GM12878 (cell line): ENCODE measurements around the gene YEATS2. TPM values are rescaled to one million over a fixed set of nuclear protein-coding genes. Genes with fewer than 3 reads are reported as not detected.

Experiments used
- ATAC-seq: fragments of 200-7000 bp; cut with Tn5 transposase; 3 replicates; pipeline ENCODE4 v1.9.1; 2020; ENCODE audit warnings: mild to moderate bottlenecking, moderate library complexity
- BruUV-seq: library from RNA; stranded (reverse); fragments of 400-500 nt; replicated peaks from 2 replicates; lab custom pipeline; 2021; lab: Mats Ljungman, UMichigan
- CTCF ChIA-PET: fragments of 300-600 bp; sonication (Branson Sonifier 250); formaldehyde crosslinking; extraction: SDS; loops from one replicate; lab custom pipeline; 2021; ENCODE audit warnings: inconsistent platforms; lab: Yijun Ruan, JAX
- POLR2A ChIA-PET: fragments of 350-600 bp; formaldehyde crosslinking; extraction: SDS; loops from one replicate; lab custom pipeline; 2021; ENCODE audit warnings: inconsistent platforms; lab: Charles Lee
- RAD21 ChIA-PET: fragments of 300-600 bp; sonication (Branson Sonifier 250); formaldehyde crosslinking; loops from one replicate; lab custom pipeline; 2023; ENCODE audit warnings: antibody characterized with exemption; ENCODE audit not compliant: unreplicated experiment; lab: Charles Lee
- SMC1A ChIA-PET: fragments of 300-600 bp; sonication (Branson Sonifier 250); formaldehyde crosslinking; loops from one replicate; lab custom pipeline; 2023; ENCODE audit not compliant: unreplicated experiment, uncharacterized antibody; lab: Charles Lee
- DNase-seq: peaks from one replicate; pipeline ENCODE4 v3.0.0-alpha.2; 2011; ENCODE audit warnings: low read depth, low spot score
- FAIRE-seq: peaks from 3 replicates; lab custom pipeline; 2011; peaks lifted over from hg19 to GRCh38; lab: Jason Lieb, UNC
- H2AFZ ChIP-seq: 2 replicates; pipeline ENCODE4 v1.6.0; 2011; ENCODE audit warnings: low read depth, low read length, control low read depth; ENCODE audit not compliant: control insufficient read depth
- H3K27ac ChIP-seq: 2 replicates; pipeline ENCODE4 v1.5.1; 2011; ENCODE audit warnings: control low read depth; ENCODE audit not compliant: control insufficient read depth, insufficient read depth
- H3K27me3 ChIP-seq, 2 experiments: replicated peaks in 1 of 2; 2 replicates each; pipeline versions ENCODE4 v1.6.0 to v1.6.1; 2011; ENCODE audit warnings: low read length in 1 of 2; ENCODE audit not compliant: control insufficient read depth in 2 of 2, insufficient read depth in 2 of 2
- H3K36me3 ChIP-seq, 2 experiments: 2 replicates each; pipeline ENCODE4 v1.5.1; 2011; ENCODE audit warnings: low read length in 1 of 2; ENCODE audit not compliant: control insufficient read depth in 2 of 2, insufficient read depth in 2 of 2
- H3K4me1 ChIP-seq: 2 replicates; pipeline ENCODE4 v1.6.1; 2011; ENCODE audit warnings: mild to moderate bottlenecking, low read length, moderate library complexity, mixed read lengths; ENCODE audit not compliant: control insufficient read depth, insufficient read depth
- H3K4me2 ChIP-seq: 2 replicates; pipeline ENCODE4 v1.6.0; 2011; ENCODE audit warnings: control low read depth; ENCODE audit not compliant: control insufficient read depth, insufficient read depth
- H3K4me3 ChIP-seq: fragments of 200-600 bp; sonication (generic); 2 replicates; pipeline ENCODE4 v1.5.1; 2016
- H3K79me2 ChIP-seq: 2 replicates; pipeline ENCODE4 v1.6.0; 2011; ENCODE audit warnings: low read length; ENCODE audit not compliant: control insufficient read depth, insufficient read depth
- H3K9ac ChIP-seq: 2 replicates; pipeline ENCODE4 v1.8.0; 2011; ENCODE audit warnings: low read length, control low read depth, mixed read lengths; ENCODE audit not compliant: control insufficient read depth, insufficient read depth
- H3K9me3 ChIP-seq: replicated peaks from 3 replicates; pipeline ENCODE4 v1.5.1; 2011; ENCODE audit warnings: mild to moderate bottlenecking, low read length; ENCODE audit not compliant: control insufficient read depth, insufficient read depth
- H4K20me1 ChIP-seq: 2 replicates; pipeline ENCODE4 v1.6.0; 2011; ENCODE audit not compliant: control insufficient read depth, insufficient read depth
- BRCA1 ChIP-seq: IDR thresholded peaks from 2 replicates; pipeline ENCODE4 v1.6.1; 2011; ENCODE audit warnings: low read depth, low read length, improper control_type of control experiment
- CBX5 ChIP-seq: sonication (generic); IDR thresholded peaks from 2 replicates; pipeline ENCODE4 v1.6.1; 2016; ENCODE audit warnings: low read depth, moderate library complexity, mild to moderate bottlenecking, inconsistent platforms
- CEBPZ ChIP-seq: fragments of 150-350 bp; IDR thresholded peaks from 2 replicates; pipeline ENCODE4 v1.6.1; 2016; ENCODE audit warnings: low read depth, low read length
- CREM ChIP-seq: IDR thresholded peaks from 2 replicates; pipeline ENCODE4 v1.6.1; 2014; ENCODE audit warnings: antibody characterized with exemption, low read depth
- KLF5 ChIP-seq: fragments of 450-650 bp; IDR thresholded peaks from 2 replicates; pipeline ENCODE4 v1.6.1; 2014; ENCODE audit warnings: mild to moderate bottlenecking; ENCODE audit not compliant: partially characterized antibody
- NR2C2 ChIP-seq: IDR thresholded peaks from 2 replicates; pipeline ENCODE4 v1.6.1; 2011; ENCODE audit warnings: borderline replicate concordance, low read depth; ENCODE audit not compliant: control insufficient read depth, insufficient read length
- RFX5 ChIP-seq: IDR thresholded peaks from 2 replicates; pipeline ENCODE4 v1.6.1; 2011; ENCODE audit warnings: low read depth, low read length, improper control_type of control experiment
- SMAD1 ChIP-seq: fragments of 450-650 bp; IDR thresholded peaks from 2 replicates; pipeline ENCODE4 v1.6.1; 2018; ENCODE audit warnings: mild to moderate bottlenecking, low read depth; ENCODE audit not compliant: partially characterized antibody
- SMC3 ChIP-seq: IDR thresholded peaks from 2 replicates; pipeline ENCODE4 v1.6.1; 2011; ENCODE audit warnings: low read length, improper control_type of control experiment, borderline replicate concordance
- TCF12 ChIP-seq: IDR thresholded peaks from 2 replicates; pipeline ENCODE4 v1.6.1; 2011; ENCODE audit warnings: low read depth, mild to moderate bottlenecking, low read length
- TCF7 ChIP-seq: IDR thresholded peaks from 2 replicates; pipeline ENCODE4 v1.6.1; 2014; ENCODE audit warnings: antibody characterized with exemption, borderline replicate concordance
- YY1 ChIP-seq: IDR thresholded peaks from 2 replicates; pipeline ENCODE4 v1.6.1; 2011; ENCODE audit warnings: low read depth, mild to moderate bottlenecking, low read length
- ZNF217 ChIP-seq: fragments of 450-650 bp; IDR thresholded peaks from 2 replicates; pipeline ENCODE4 v1.6.1; 2017; ENCODE audit warnings: antibody characterized with exemption, mild to moderate bottlenecking
- ZNF384 ChIP-seq: IDR thresholded peaks from 2 replicates; pipeline ENCODE4 v1.6.1; 2012; ENCODE audit warnings: low read depth, mild to moderate bottlenecking, low read length, improper control_type of control experiment, borderline replicate concordance
- WGBS: methylation state at CpG from one replicate; pipeline ENCODE4 v1.1.6; 2016; ENCODE audit warnings: low lambda C conversion rate; ENCODE audit not compliant: insufficient replicate concordance, insufficient coverage; ENCODE audit errors: missing lambda C conversion rate; 5-methylcytosine and 5-hydroxymethylcytosine counted together
- in situ Hi-C: fragments of 300-500 bp; cut with MboI; formaldehyde crosslinking; loops from 9 replicates; pipeline ENCODE4 v1.14.3; 2018; ENCODE audit warnings: mixed read lengths
- intact Hi-C: fragments of 100-400 bp; cut with micrococcal nuclease; formaldehyde crosslinking; loops from one replicate; pipeline ENCODE4 v1.14.2; 2022; ENCODE audit not compliant: unreplicated experiment
- polyA plus RNA-seq, 11 experiments: library from polyadenylated mRNA; depleted of rRNA in 4 of 11; unstranded in 6 of 11; stranded (reverse) in 5 of 11; fragments of >200 nt; fragmentation: Nextera tagmentation in 4 of 11; fragmentation: Illumina TruSeq in 1 of 11; extraction: Ambion mirVana in 4 of 11; extraction: Trizol in 1 of 11; gene quantifications; 1 replicate in 1 of 11; 2 replicates in 10 of 11; pipeline versions ENCODE4 v1.2.1 to v1.2.3, GENCODE V29; 2011 to 2016; ENCODE audit warnings: inconsistent platforms in 2 of 11, missing spikeins in 2 of 11, low read depth in 1 of 11
- total RNA-seq, 4 experiments: library from RNA; depleted of rRNA in 3 of 4; stranded (reverse); fragments of >200 nt in 3 of 4; fragmentation: Illumina TruSeq in 1 of 4; extraction: Trizol in 1 of 4; gene quantifications; 2 replicates each; pipeline versions ENCODE4 v1.2.1 to v1.2.3, GENCODE V29; 2013 to 2021
- TF ChIP-seq, protein P1 (sequence below): fragments of 450-650 bp; IDR thresholded peaks from 2 replicates; pipeline ENCODE4 v1.6.1; 2017; ENCODE audit warnings: mild to moderate bottlenecking, low read depth, inconsistent platforms; ENCODE audit not compliant: poor library complexity, severe bottlenecking
- TF ChIP-seq, protein P2 (sequence below): fragments of 450-650 bp; IDR thresholded peaks from 2 replicates; pipeline ENCODE4 v1.6.1; 2017; ENCODE audit warnings: low read depth, mild to moderate bottlenecking, moderate library complexity

The YEATS2 gene
- total and polyA plus RNA-seq, 10 of the 15 experiments (the other 5 are each of a cell fraction or from before 2014, with no cell fraction given): 1.9 to 65.3 (median 25.8) TPM

DNA sequence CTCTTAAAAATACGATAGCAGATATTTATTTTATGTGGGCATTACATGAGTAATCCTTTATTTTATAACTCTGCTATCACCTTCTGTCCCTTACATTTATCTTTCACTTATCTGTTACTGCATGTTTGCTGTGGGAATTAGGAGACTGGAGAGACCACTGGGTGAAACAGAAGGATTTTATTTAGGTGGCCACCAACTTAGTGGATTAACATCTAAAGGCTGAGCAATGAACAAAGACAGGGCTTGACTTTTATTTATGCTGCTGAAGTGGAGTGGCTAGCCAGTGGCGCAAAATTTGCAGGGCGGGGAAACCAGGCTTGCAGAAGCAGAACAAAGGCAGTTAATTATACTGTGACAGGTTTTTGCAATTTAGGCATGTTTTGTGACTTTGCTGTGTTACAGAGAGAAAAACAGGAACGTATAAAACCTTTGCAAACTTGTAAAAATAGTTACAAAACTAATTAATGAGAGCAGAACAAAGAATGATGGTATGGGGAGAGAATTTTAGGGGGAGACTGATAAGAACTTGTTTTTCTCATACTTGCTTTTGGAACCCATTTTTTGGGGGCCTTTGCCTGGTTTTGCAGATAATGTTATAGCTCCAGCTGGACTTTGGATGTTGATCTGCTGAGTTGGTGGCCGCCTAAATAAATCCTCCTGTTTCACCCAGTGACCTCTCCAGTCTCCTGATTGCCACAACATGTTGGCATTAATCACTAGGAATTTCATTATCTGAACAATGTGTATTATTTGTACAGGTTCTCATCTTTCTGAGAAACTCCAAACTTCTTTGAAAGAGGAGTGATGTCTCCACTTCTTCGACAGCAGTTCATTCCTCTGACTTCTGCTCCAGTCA, 44.2 kb upstream of the YEATS2 start:
- Histone ChIP-seq H3K4me1 (no peaks in the 10 kb centered on the region), H3K9ac (no peak overlapping the region), H3K4me2 (no peak overlapping the region), H3K27ac (no peak overlapping the region), H3K4me3 (no peak overlapping the region), H3K9me3 (peaks cover 6% of the 10 kb centered on the region; the same call in 2 of the 3 replicates), H4K20me1 (no peaks in the 10 kb centered on the region), H3K27me3 (no peaks in the 10 kb centered on the region), H3K36me3 (no peaks in the 10 kb centered on the region), H2AFZ (no peak overlapping the region), H3K79me2 (no peaks in the 10 kb centered on the region)
- intact Hi-C loops (no loop called here), in situ Hi-C loops (no loop called here)
- ChIA-PET SMC1A (interaction anchor here (1.3 to 1.5 kb wide), 2 partner anchors 22 to 44 kb away, joined by 4 to 5 read pairs; partner anchors contain the start of gene YEATS2), POLR2A (interaction anchor here (0.6 kb wide), 2 partner anchors 12 to 682 kb away, joined by 3 to 8 read pairs; no protein-coding TSS in a partner anchor), CTCF (interaction anchor here (1.3 kb wide), 1 partner anchor 42 kb away, joined by 3 read pairs; no protein-coding TSS in a partner anchor), RAD21 (interaction anchor here (0.6 to 1.1 kb wide), 2 partner anchors 16 to 202 kb away, joined by 3 read pairs; no protein-coding TSS in a partner anchor)
- 50% methylated on average over 6 of the region's 6 CpGs for WGBS
- no peak for FAIRE-seq
- no peak for ATAC-seq
- no peak for DNase-seq
- no TSS peak for BruUV-seq
- TF ChIP-seq TCF12: no peak
- TF ChIP-seq, protein P1, sequence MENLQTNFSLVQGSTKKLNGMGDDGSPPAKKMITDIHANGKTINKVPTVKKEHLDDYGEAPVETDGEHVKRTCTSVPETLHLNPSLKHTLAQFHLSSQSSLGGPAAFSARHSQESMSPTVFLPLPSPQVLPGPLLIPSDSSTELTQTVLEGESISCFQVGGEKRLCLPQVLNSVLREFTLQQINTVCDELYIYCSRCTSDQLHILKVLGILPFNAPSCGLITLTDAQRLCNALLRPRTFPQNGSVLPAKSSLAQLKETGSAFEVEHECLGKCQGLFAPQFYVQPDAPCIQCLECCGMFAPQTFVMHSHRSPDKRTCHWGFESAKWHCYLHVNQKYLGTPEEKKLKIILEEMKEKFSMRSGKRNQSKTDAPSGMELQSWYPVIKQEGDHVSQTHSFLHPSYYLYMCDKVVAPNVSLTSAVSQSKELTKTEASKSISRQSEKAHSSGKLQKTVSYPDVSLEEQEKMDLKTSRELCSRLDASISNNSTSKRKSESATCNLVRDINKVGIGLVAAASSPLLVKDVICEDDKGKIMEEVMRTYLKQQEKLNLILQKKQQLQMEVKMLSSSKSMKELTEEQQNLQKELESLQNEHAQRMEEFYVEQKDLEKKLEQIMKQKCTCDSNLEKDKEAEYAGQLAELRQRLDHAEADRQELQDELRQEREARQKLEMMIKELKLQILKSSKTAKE: peak; percentile 63
- TF ChIP-seq, protein P2, sequence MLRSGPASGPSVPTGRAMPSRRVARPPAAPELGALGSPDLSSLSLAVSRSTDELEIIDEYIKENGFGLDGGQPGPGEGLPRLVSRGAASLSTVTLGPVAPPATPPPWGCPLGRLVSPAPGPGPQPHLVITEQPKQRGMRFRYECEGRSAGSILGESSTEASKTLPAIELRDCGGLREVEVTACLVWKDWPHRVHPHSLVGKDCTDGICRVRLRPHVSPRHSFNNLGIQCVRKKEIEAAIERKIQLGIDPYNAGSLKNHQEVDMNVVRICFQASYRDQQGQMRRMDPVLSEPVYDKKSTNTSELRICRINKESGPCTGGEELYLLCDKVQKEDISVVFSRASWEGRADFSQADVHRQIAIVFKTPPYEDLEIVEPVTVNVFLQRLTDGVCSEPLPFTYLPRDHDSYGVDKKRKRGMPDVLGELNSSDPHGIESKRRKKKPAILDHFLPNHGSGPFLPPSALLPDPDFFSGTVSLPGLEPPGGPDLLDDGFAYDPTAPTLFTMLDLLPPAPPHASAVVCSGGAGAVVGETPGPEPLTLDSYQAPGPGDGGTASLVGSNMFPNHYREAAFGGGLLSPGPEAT: peak; percentile 61
- TF ChIP-seq SMAD1: no peak
- peak; percentile 62 for TF ChIP-seq KLF5
- peak; percentile 30; the same call in 1 of the 2 replicates for TF ChIP-seq ZNF217
- no peak for TF ChIP-seq SMC3
- TF ChIP-seq NR2C2: no peak
- peak; percentile 41; the same call in 1 of the 2 replicates for TF ChIP-seq TCF7
- peak; percentile 16; the same call in 1 of the 2 replicates for TF ChIP-seq YY1
- no peak for TF ChIP-seq CREM
- TF ChIP-seq BRCA1: no peak
- peak; percentile 95 for TF ChIP-seq CBX5
- peak; percentile 56; the same call in 1 of the 2 replicates for TF ChIP-seq CEBPZ
- TF ChIP-seq RFX5: no peak
- TF ChIP-seq ZNF384: no peak
